ENCODE measurements around the gene DHX15.

Gene DHX15

DNA sequence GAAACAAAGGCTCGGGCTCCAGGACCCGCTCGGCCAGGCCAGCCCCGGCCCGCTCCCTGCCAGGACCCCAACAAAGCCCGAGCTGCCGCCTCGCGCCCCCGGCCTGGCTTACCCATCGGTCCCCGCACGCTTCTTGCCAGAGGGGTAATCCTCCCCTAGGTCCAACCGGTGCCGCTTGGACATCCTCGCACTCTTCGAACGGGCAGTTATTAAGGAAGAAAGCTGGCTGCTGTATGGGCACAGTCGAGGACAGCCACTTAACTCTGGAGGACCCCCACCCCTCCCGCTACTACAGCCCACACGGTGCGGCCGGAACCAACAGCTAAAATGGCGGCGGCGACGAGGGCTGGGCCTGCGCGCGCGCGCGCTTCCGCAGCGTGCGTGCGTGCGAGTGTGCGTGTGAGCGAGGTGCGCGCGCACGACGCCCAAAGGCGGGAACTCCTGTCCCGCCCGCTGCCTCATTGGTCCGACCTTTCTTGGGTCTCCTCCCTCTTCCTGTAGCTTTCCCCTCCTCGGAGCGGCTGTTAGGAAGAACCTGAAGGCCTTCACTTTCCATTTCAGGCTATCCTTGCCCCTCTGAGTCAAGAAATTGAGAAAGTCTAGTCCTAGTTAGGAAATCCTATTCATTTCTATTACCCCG, at the start of gene DHX15:
TSS of gene DHX15 (minus strand) at position 344 of the 640 bp plus-strand sequence. CDS start at position 183, 161 bp downstream.
- peak; percentile 86 for DNase-seq

DNA sequence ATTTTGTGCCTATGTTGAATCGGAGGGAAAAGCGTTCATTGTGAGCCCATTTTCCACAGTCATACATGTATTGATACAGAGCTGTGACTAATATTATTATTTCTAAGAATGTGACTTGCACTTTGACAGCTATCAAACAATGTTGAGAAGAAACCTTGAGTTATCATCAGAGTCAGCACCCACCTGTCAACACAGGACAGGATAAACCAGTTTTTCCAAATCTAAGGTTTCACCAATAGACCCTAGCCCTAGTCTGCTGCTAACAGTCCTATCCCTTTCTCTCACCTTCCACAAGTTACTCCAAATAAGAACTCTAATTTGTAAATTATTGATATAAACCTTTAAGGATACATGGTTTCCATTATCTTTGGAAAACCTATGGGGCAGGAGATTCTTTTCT, 47.7 kb upstream of the DHX15 start:
- DNase-seq = no peak

DNA sequence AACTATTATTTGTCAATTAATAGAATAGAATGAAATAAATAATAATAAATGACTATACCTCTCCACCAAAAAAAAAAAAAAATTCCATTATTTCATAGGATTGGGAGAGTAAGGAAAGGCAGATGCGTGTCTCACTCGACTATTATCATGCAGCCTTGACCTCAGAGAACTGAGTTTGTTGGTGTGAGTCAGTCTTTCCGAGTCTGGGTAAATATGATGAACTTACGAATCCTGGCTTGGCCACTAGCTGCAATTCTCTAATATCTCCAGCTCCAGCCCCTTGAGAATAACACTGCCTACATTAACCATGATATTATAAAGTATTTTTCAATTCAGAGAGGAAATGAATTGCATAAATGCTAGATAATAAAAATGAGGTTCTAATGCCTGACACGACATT, 46.6 kb upstream of the DHX15 start:
- no peak for DNase-seq

DNA sequence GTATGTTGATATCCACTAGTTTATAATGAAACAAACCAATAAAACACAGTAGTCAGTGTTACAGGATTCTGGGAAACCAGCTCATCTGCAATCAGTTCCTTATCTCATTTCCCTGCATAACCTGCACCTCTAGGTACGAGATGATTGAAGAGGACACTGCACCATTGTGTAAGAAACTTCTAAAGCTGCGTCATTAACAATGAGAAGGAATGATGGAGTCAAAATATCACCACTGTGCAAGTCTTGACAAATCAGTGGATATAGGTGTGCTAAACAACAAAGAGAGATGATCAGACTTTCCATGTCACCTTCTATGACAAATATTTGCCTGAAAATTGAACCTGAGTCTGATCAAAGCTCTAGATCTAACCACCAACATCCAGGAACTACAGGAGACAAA, 40.7 kb upstream of the DHX15 start:
- no peak for DNase-seq

DNA sequence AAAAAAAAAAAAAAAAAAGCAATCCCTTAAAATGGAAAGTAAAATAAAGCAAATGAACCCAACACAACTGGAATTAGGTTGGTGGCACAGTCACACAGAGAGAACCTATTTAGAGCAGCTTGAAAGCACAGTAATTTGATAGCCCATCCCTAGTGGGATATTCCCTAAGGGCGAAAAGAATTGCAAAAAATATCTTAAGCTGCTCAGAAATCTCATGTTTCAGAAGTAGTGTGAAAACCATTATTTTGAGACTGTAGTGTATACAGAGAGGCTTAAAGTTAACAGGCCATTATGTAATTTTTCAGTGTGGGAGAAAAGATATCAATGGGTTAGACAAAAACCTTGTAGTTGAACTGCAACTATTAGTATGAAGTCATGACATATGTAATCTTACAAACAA, 40.0 kb upstream of the DHX15 start:
- no peak for DNase-seq

DNA sequence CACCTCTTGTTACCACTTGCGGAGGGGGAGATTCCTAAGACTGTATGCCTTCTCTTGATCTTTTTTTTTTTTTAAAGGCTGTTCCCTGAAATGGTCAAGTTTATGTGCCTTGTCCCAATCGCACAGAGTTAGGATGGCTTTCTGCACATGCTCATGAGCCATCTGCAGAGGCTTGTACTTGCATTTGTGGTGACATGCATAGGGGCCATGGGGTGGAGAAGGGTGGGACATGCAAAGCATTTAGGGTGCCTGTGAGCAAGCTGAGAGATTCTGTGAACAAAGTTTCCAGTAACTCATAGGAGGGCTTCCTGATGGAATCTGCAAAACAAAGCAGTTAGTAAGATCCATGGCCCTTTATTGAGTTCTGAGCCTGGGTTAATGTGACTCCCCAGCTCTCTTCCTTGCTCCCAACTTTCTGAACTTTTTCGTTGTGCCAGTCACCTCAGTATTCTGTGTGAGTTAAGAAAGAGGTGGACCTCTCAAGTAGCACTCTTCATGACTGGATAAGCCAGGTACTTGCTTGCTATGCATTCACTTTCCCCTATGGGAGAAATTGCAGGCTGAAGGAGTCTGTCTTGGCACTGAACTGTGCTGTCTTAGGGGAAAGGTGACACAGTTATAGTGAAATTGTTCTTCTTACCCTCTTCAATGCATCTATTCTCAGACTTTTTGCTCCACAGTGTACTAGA, 37.9 kb upstream of the DHX15 start:
- DNase-seq = no peak

DNA sequence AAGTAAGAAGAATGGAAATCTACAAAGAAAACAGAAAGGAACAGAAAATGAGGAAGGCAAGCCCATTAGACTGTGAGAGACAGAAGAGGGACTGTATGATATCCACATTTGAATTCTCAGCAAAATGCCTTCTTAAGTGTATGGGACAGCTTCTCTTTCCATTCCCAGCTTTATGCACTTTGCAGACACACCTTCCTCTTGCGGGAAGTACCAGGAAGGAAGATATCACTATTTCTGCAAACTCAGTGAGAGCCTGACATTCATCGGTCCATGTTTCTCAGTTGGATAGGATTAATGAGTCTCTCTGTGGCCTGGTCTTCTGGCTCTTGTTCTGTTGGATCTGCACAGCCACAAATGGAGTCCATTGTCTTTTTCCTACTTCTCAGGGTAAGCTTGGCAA, 31.6 kb upstream of the DHX15 start:
- no peak for DNase-seq

DNA sequence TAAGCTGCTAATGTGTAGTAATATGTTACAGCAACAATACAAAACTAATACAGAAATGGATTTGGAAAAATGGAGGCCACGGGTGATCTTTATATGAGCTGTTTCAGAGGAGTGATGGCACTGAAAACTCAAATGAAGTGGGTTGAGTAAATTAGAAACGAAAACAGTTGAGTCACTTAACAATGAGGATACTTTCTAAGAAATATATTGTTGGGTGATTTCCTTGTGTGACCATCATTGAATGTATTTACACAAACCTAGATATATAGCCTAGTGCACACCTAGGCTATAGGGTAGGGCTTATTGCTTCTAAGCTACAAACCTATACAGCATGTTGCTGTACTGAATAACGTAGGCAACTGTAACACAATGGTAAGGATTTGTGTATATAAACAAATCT, 30.5 kb upstream of the DHX15 start:
- DNase-seq = no peak

DNA sequence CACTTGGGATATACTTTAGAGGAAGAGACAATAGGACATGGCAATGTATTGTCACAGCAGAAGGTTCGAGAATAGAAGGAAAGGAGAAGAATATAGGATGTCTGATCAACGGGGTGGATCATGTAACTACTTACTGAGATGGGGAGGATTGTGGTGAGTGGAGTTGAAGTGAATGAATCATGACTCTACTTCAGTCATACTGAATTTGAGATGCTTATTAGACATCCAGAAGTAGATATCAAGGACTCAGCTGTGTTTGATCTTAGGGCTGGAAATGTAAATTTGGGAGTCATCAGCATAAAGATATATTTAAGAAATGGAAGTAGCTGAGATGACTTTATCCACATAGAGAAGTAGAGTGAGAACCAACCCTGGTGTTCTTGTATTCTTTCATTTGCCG, 29.1 kb upstream of the DHX15 start:
- DNase-seq = no peak

- no peak for DNase-seq
Observed at GRCh38 chr4:24611575-24611974, 27.2 kb upstream of the DHX15 start.

GRCh38 chr4:24607334-24607733, 23.0 kb upstream of the DHX15 start:
- no peak for DNase-seq

- no peak for DNase-seq
Observed at GRCh38 chr4:24605216-24605615, 20.9 kb upstream of the DHX15 start.

- no peak for DNase-seq
Observed at GRCh38 chr4:24604558-24605214, 20.3 kb upstream of the DHX15 start.

GRCh38 chr4:24603343-24603742, 19.0 kb upstream of the DHX15 start:
- no peak for DNase-seq

DNA sequence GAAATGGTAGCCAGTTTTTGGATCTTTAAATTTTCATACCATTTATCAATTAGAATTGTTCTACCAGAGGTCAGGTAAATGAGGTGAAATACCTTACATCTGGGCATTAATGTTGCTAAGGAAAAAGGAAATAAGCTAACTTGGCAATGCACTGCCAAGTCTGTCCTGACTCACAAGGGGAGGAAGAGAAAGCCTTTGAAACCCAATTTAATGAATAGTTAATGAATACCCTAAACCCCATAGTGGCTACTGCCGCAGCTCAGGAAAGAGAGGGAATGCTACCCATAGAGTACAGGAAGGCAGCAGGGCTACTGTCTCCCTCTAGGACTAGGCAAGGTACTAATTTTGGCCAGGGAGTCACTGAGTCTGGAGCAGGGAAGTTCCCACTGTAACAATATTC, 16.8 kb upstream of the DHX15 start:
- DNase-seq = no peak

DNA sequence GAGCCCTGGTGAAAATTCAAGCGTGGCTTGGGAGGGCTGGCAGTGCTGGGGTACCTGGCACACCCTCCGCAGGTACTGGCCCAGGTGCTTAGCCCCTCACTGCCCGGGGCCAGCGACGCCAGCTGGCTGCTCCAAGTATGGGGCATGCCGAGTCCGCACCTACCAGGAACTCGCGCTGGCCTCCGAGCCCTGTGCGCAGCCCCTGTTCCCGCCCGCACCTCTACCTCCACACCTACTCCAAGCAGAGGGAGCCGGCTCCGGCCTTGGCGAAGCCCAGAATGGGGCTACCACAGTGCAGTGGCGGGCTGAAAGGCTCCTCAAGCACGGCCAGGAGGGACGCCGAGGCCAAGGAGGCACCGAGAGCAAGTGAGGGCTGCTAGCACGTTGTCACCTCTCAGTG, 14.9 kb upstream of the DHX15 start:
- DNase-seq = no peak

GRCh38 chr4:24598025-24598424, 13.7 kb upstream of the DHX15 start:
- DNase-seq = no peak

- no peak for DNase-seq
Observed at GRCh38 chr4:24595659-24596058, 11.3 kb upstream of the DHX15 start.

GRCh38 chr4:24594887-24595286, 10.5 kb upstream of the DHX15 start:
- peak; percentile 37 for DNase-seq

DNA sequence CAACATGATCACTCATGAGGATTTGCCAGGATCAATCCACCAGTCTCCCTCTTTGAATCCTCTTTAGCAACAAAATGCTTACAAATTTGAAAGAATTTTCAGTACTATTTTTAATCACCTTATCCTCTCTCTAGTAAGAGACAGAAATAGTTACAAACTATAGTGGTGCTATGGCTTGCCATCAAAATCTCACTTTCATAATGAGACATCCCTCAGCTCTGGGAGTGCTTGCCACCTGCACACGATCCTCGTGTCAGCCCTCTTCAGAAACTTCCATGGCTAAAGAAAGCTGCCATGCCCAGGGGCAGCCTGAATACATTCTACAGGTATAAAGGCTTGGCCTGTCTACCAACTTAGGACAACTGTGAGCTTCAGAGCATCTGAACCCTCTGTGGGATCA, 5.1 kb upstream of the DHX15 start:
- no peak for DNase-seq

DNA sequence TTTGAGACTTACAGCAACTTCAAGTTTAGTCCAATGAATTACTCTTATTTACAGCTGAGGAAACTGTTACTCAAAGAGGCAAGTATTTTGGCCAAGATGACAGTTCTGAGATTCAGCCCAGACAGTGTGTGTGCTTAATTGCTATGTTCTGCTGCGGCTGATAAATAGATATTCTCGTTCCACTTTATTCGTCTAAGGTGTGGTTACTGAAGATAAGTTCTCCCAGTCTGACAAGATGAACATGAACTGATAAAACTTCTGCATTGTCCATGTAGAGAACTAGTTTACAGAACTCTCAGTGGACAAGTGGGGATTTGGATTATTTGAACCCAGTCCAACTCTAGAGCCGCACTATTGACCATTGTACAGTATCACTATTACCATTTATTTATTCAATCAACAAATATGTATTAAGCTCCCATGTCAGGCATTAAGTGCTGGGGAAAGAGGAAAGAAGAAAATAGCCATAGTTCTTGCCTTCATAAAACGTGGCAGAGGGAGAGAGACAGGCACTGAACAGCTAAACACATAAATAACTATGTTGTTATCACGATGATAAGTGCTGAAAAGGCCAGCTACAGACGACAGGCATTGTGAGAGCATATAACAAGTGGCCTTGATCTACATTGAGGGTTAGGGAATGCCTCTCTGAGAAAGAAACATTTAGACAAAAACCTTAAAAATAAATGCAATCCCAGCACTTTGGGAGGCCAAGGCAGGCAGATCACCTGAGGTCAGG, 4.0 kb upstream of the DHX15 start:
- DNase-seq = no peak

GRCh38 chr4:24583451-24584210, 723 bp downstream of the DHX15 start:
- peak; percentile 45 for DNase-seq
